Parathyroid adenoma (tissue), 2 donors: ENCODE data around the gene DIAPH1.

Experiments
- H2AFZ ChIP-seq: fragments of 300-600 bp; sonication (generic); one replicate; pipeline ENCODE4 v1.7.0; 2017; ENCODE audit warnings: antibody characterized with exemption, mild to moderate bottlenecking
- H3K27ac ChIP-seq: fragments of 300-600 bp; sonication (generic); one replicate; pipeline ENCODE4 v1.7.0; 2017
- H3K27me3 ChIP-seq: fragments of 300-600 bp; sonication (generic); one replicate; pipeline ENCODE4 v1.7.0; 2017; ENCODE audit warnings: low read length; ENCODE audit not compliant: control insufficient read depth, insufficient read depth
- H3K36me3 ChIP-seq: fragments of 300-600 bp; sonication (generic); one replicate; pipeline ENCODE4 v1.7.0; 2017; ENCODE audit warnings: low read length; ENCODE audit not compliant: control insufficient read depth, insufficient read depth
- H3K4me1 ChIP-seq: fragments of 300-600 bp; sonication (generic); one replicate; pipeline ENCODE4 v1.7.0; 2017; ENCODE audit warnings: control low read depth
- H3K4me2 ChIP-seq: fragments of 300-600 bp; sonication (generic); one replicate; pipeline ENCODE4 v1.7.0; 2017; ENCODE audit warnings: low read length
- H3K4me3 ChIP-seq: fragments of 300-600 bp; sonication (generic); one replicate; pipeline ENCODE4 v1.7.0; 2017; ENCODE audit warnings: low read depth, low read length
- H3K79me2 ChIP-seq: fragments of 300-600 bp; sonication (generic); one replicate; pipeline ENCODE4 v1.7.0; 2017; ENCODE audit warnings: control low read depth
- H3K9ac ChIP-seq: fragments of 300-600 bp; sonication (generic); one replicate; pipeline ENCODE4 v1.7.0; 2017; ENCODE audit warnings: mild to moderate bottlenecking
- H3K9me3 ChIP-seq: fragments of 300-600 bp; sonication (generic); one replicate; pipeline ENCODE4 v1.7.0; 2017; ENCODE audit warnings: low read length; ENCODE audit not compliant: control insufficient read depth
- CTCF ChIP-seq: fragments of 300-600 bp; sonication (generic); IDR thresholded peaks from one replicate; pipeline ENCODE4 v1.7.0; 2017; ENCODE audit warnings: antibody characterized with exemption, mild to moderate bottlenecking
- donor health status: primary hyperparathyroidism.

The DIAPH1 gene

GRCh38 chr5:141490271-141490670 lies 128.5 kb downstream of the DIAPH1 start:
- Histone ChIP-seq H3K9ac (no peak overlapping the region), H3K27ac (no peak overlapping the region), H2AFZ (no peak overlapping the region), H3K79me2 (peaks cover 66% of the 10 kb centered on the region), H3K4me3 (no peak overlapping the region), H3K4me2 (no peak overlapping the region), H3K27me3 (no peaks in the 10 kb centered on the region), H3K36me3 (no peaks in the 10 kb centered on the region), H3K4me1 (peaks cover 3% of the 10 kb centered on the region), H3K9me3 (no peaks in the 10 kb centered on the region)
- no peak for TF ChIP-seq CTCF

- no peak for TF ChIP-seq CTCF
- Histone ChIP-seq H3K27ac (no peak overlapping the region), H3K9ac (no peak overlapping the region), H3K27me3 (no peaks in the 10 kb centered on the region), H3K79me2 (peaks cover 66% of the 10 kb centered on the region), H2AFZ (no peak overlapping the region), H3K4me1 (peaks cover 7% of the 10 kb centered on the region), H3K9me3 (no peaks in the 10 kb centered on the region), H3K36me3 (no peaks in the 10 kb centered on the region), H3K4me3 (no peak overlapping the region), H3K4me2 (no peak overlapping the region)
Measured at GRCh38 chr5:141489841-141490240, 129.0 kb downstream of the DIAPH1 start.

- H2AFZ ChIP-seq: no peak within 1 kb of the TSS
- H3K4me3 ChIP-seq: no peak within 1 kb of the TSS
- H3K4me1 ChIP-seq: peaks cover 9% of the 10 kb centered on the region
- TF ChIP-seq CTCF: no peak
- H3K9ac ChIP-seq: no peak within 1 kb of the TSS
- H3K4me2 ChIP-seq: peak within 1 kb of the TSS; percentile 23
- no peaks in the 10 kb centered on the region for H3K36me3 ChIP-seq
- H3K79me2 ChIP-seq: peaks cover 66% of the 10 kb centered on the region
- no peak within 1 kb of the TSS for H3K27ac ChIP-seq
- no peaks in the 10 kb centered on the region for H3K9me3 ChIP-seq
- no peaks in the 10 kb centered on the region for H3K27me3 ChIP-seq
Measured at GRCh38 chr5:141488591-141489561, 129.9 kb downstream of the DIAPH1 start, which contains the start of gene PCDHGC5. TSS of gene PCDHGC5 (plus strand) at chr5:141489081. CDS start at chr5:141489241, 160 bp downstream.

- Histone ChIP-seq H3K9me3 (no peaks in the 10 kb centered on the region), H3K4me2 (no peak overlapping the region), H2AFZ (no peak overlapping the region), H3K9ac (no peak overlapping the region), H3K4me3 (no peak overlapping the region), H3K4me1 (peaks cover 10% of the 10 kb centered on the region), H3K27me3 (no peaks in the 10 kb centered on the region), H3K27ac (no peak overlapping the region), H3K79me2 (peaks cover 63% of the 10 kb centered on the region), H3K36me3 (no peaks in the 10 kb centered on the region)
- TF ChIP-seq CTCF: no peak
Measured at GRCh38 chr5:141487131-141487530, 131.7 kb downstream of the DIAPH1 start.
